ENCODE measurements around the gene ALKBH6.
"Not testable (repeated sequence)": the region's sequence is repeated elsewhere in the genome, so short reads cannot be mapped to it uniquely, and the experiment has no call there.

The ALKBH6 gene

DNA sequence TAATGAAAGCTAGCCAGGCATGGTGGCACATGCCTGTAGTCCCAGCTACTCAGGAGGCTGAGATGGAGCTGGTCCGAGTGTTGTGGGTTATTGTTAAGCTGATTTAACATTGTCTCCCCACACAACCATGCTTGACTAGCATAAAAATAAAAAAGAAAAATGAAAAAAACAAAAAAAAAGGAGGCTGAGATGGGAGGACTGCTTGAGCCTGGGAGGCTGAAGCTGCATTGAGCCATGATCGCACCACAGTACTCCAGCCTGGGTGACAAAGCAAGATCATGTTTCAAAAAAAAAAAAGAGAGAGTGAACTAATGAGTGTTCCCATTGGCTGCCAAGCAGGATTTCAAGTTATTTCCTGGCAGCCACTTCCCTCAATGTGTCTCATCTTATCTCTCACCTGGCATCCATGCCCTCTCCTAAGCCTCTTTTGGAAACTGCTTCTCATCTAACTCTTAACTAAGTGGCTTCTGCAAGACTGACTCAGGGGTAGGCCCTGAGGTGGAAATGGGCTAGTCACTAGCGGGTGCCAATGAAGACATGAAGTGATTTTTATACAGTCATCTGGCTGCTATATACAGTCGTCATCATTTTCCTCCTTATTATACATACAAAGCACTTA lies 35.2 kb upstream of the ALKBH6 start:
- H3K4me1 ChIP-seq (ENCODE audit: control insufficient read depth, insufficient read depth, low read length, poor library complexity, severe bottlenecking), result no peaks in the 10 kb centered on the region
- H3K9me3 ChIP-seq (ENCODE audit: control insufficient read depth, low read length), result no peaks in the 10 kb centered on the region
- H3K27ac ChIP-seq (ENCODE audit: low read depth, low read length, severe bottlenecking), result no peak overlapping the region
- WGBS, 2 experiments (ENCODE audit: insufficient coverage in 2 of 2), result 96 to 100% methylated on average over 1 to 3 of the region's 4 CpGs
- H3K36me3 ChIP-seq (ENCODE audit: control insufficient read depth, insufficient read depth, low read length), result no peaks in the 10 kb centered on the region
- H3K4me3 ChIP-seq (ENCODE audit: extremely low read depth, insufficient read depth, low read length, poor library complexity, severe bottlenecking), result no peak overlapping the region

DNA sequence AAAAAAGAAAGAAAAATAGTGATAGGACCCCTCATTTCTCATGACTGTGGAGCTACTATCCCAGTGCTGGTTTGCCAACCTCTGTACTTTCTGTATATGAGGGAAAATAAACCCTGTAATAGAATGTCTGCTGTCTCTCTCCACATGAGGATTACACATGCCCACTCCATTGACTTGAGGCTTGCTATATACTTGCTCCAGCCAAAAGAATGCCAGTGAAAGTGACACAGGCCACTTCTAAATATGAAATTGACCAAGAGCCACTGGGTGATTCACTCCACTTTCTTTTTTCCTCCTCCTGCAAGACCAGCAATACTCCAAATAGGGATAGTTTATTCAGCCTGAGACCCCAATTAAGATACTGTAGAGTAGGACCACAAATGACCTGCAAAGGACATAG lies 33.8 kb upstream of the ALKBH6 start:
- Histone ChIP-seq H3K9me3 (ENCODE audit: control insufficient read depth, low read length) (no peaks in the 10 kb centered on the region), H3K27ac (ENCODE audit: low read depth, low read length, severe bottlenecking) (no peak overlapping the region), H3K4me3 (ENCODE audit: extremely low read depth, insufficient read depth, low read length, poor library complexity, severe bottlenecking) (no peak overlapping the region), H3K36me3 (ENCODE audit: control insufficient read depth, insufficient read depth, low read length) (no peaks in the 10 kb centered on the region), H3K4me1 (ENCODE audit: control insufficient read depth, insufficient read depth, low read length, poor library complexity, severe bottlenecking) (no peaks in the 10 kb centered on the region)

DNA sequence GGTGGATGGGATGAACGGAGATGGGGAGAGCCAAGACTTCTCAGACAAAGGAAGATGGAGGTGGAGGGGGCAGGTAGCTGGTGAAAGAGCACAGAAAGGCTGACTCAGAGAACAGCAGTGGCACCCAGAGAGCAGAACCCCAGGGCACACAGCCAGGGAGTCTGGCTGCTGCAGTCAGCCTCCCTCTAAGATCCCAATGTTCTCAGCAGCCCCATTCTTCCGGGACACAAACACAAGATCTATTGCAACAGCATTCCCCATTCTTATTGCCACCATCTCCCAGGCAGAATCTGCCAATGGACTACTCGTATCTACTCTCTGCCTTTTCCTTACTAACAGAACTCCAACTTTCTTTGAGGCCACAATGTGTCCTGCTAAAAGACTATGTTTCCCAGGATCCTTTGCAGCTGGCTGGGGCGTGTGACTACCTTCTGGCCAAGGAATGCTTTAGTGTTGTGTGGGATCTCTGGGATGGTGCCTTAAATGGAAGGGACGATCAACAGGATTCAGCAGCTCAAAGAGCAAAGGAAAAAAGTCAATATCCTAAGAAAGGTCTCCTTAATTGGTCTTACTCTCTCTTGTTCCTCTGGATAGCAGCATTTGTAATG lies 32.5 kb upstream of the ALKBH6 start:
- 90 to 93% methylated on average over 4 to 5 of the region's 5 CpGs for WGBS, 2 experiments (ENCODE audit: insufficient coverage in 2 of 2)
- no peaks in the 10 kb centered on the region for H3K36me3 ChIP-seq (ENCODE audit: control insufficient read depth, insufficient read depth, low read length)
- no peak overlapping the region for H3K27ac ChIP-seq (ENCODE audit: low read depth, low read length, severe bottlenecking)
- no peaks in the 10 kb centered on the region for H3K9me3 ChIP-seq (ENCODE audit: control insufficient read depth, low read length)
- H3K4me1 ChIP-seq (ENCODE audit: control insufficient read depth, insufficient read depth, low read length, poor library complexity, severe bottlenecking), result peaks cover 6% of the 10 kb centered on the region
- H3K4me3 ChIP-seq (ENCODE audit: extremely low read depth, insufficient read depth, low read length, poor library complexity, severe bottlenecking), result no peak overlapping the region

DNA sequence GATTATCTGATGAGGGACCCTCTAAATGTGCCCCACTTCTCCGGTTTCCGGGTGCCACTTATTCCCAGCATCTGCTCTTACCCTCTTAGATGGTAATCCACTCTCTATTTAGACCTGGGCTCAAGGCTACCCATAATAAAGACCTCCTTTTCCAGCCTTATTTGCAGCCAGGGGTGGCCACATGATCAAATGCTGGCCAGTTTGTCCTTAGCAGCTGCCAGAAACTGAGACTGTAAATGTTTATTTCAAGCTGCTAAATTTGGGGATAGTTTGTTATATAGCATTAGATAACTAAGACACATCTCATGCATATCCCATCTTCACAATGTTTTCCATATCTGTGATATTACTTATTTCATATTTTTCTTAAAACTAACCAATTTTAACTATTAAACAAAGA lies 29.9 kb upstream of the ALKBH6 start:
- H3K4me3 ChIP-seq (ENCODE audit: extremely low read depth, insufficient read depth, low read length, poor library complexity, severe bottlenecking), result no peak overlapping the region
- H3K9me3 ChIP-seq (ENCODE audit: control insufficient read depth, low read length), result no peaks in the 10 kb centered on the region
- 100% methylated on average over 2 of the region's 2 CpGs; no CpG with 5 or more reads in 1 of the 2 experiments for WGBS, 2 experiments (ENCODE audit: insufficient coverage in 2 of 2)
- H3K27ac ChIP-seq (ENCODE audit: low read depth, low read length, severe bottlenecking), result no peak overlapping the region
- peaks cover 12% of the 10 kb centered on the region for H3K4me1 ChIP-seq (ENCODE audit: control insufficient read depth, insufficient read depth, low read length, poor library complexity, severe bottlenecking)
- peaks cover 4% of the 10 kb centered on the region for H3K36me3 ChIP-seq (ENCODE audit: control insufficient read depth, insufficient read depth, low read length)

DNA sequence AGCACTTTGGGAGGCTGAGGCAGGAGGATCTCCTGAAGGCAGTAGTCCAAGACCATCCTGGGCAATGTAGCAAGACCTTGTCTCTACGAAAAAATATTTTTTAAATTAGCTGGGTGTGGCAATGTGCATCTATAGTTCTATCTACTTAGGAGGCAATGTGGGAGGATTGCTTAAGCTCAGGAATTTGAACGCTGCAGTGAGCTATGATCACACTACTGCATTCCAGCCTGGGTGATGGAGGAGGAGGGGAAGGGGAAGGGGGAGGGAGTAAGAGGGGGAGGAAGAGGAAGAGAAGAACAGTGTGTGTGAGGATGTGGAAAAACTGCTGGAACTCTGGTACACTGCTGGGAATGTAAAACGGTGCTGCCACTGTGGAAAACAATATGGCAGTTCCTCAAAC lies 27.8 kb upstream of the ALKBH6 start:
- no peak overlapping the region for H3K4me3 ChIP-seq (ENCODE audit: extremely low read depth, insufficient read depth, low read length, poor library complexity, severe bottlenecking)
- H3K9me3 ChIP-seq (ENCODE audit: control insufficient read depth, low read length), result no peaks in the 10 kb centered on the region
- H3K36me3 ChIP-seq (ENCODE audit: control insufficient read depth, insufficient read depth, low read length), result peaks cover 4% of the 10 kb centered on the region
- peaks cover 12% of the 10 kb centered on the region for H3K4me1 ChIP-seq (ENCODE audit: control insufficient read depth, insufficient read depth, low read length, poor library complexity, severe bottlenecking)
- H3K27ac ChIP-seq (ENCODE audit: low read depth, low read length, severe bottlenecking), result peak overlapping the region; percentile 78
- WGBS, 2 experiments (ENCODE audit: insufficient coverage in 2 of 2), result 9 to 80% methylated on average over 1 of the region's 3 CpGs

DNA sequence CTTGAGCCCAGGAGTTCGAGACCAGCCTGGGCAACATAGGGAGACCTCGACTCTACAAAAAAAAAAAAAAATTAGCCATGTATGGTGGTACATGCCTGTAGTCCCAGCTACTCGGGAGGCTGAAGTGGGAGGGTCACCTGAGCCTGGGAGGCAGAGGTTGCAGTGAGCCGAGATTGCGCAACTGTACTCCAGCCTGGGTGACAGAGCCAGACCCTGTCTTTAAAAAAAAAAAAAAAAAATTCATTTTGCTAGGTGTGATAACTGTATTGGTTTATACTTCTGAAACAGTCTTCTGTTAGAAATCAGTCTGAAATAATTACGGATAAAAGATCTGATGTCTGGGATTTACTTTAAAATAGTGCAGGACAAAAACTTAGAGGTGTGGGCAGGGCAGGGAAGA lies 27.1 kb upstream of the ALKBH6 start:
- Histone ChIP-seq H3K4me1 (ENCODE audit: control insufficient read depth, insufficient read depth, low read length, poor library complexity, severe bottlenecking) (peaks cover 12% of the 10 kb centered on the region), H3K27ac (ENCODE audit: low read depth, low read length, severe bottlenecking) (peak overlapping the region; percentile 78)
- not testable (repeated sequence) for H3K4me3 ChIP-seq (ENCODE audit: extremely low read depth, insufficient read depth, low read length, poor library complexity, severe bottlenecking); H3K9me3 ChIP-seq (ENCODE audit: control insufficient read depth, low read length); H3K36me3 ChIP-seq (ENCODE audit: control insufficient read depth, insufficient read depth, low read length)
- 91 to 93% methylated on average over 2 to 4 of the region's 6 CpGs for WGBS, 2 experiments (ENCODE audit: insufficient coverage in 2 of 2)

DNA sequence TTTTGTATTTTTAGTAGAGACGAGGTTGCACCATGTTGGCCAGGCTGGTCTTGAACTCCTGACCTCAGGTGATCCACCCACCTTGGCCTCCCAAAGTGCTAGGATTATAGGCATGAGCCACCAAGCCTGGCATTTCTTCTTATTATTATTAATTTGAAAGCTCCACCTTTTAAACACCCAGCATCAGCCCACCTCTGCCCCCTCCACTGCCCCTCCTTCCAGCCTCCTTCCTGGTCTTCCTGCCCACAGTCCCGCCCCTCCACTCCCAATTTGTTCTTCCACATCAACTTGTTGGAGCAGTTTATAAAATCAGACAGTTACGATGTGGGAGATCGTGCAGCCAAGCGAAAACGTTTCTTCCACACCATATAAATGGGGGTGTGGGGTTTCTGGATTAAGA lies 26.5 kb upstream of the ALKBH6 start:
- Histone ChIP-seq H3K4me1 (ENCODE audit: control insufficient read depth, insufficient read depth, low read length, poor library complexity, severe bottlenecking) (peaks cover 12% of the 10 kb centered on the region), H3K27ac (ENCODE audit: low read depth, low read length, severe bottlenecking) (no peak overlapping the region), H3K36me3 (ENCODE audit: control insufficient read depth, insufficient read depth, low read length) (peaks cover 4% of the 10 kb centered on the region), H3K4me3 (ENCODE audit: extremely low read depth, insufficient read depth, low read length, poor library complexity, severe bottlenecking) (no peak overlapping the region), H3K9me3 (ENCODE audit: control insufficient read depth, low read length) (no peaks in the 10 kb centered on the region)
- 86 to 100% methylated on average over 2 of the region's 6 CpGs for WGBS, 2 experiments (ENCODE audit: insufficient coverage in 2 of 2)

DNA sequence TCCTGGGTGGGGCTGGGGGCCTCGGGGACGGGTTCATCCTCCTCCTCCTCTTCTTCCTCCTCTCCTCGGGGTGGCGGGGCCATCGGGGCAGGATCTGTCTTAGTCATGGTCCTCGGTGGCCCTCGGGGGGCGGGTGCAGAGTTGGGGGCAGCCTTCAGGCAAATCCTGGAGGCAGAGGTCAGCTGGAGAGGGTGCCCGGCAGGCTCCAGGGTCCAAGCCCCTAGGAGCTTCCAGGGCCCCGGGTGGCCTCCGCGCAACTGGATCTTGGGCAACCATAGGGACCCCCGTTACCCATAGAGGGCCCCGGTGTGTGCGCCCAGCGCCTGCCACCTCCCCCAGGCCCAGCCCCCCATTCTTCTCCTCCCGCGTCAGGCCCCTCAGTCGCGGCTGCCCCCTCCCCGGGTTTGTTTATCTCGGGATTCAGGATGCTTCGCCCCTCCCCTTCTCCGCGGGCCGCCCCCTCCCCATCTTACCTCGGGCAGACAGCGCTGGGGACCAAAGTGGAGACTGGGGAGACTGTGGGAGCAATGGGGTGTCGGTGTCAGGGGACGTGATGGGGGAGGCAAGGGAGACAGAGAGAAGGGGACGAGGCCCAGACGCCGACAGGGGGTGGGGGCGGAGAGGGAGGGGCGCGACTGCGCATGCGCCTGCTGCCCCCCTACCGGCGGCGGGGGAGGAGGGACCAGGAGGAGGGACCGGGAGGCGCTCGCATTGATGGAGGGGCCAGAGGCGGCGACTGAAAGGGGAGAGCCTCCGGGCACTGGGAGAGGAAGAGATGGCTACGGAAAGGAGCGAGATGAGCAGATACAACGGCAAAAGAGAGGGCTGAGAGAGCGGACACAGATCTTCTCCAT lies 18.5 kb upstream of the ALKBH6 start, which contains the start of gene CLIP3:
Gene CLIP3, minus strand, starts transcription at position 623 of the 854 bp plus-strand sequence. Its CDS starts 516 bp downstream, at position 107.
- no peaks in the 10 kb centered on the region for H3K9me3 ChIP-seq (ENCODE audit: control insufficient read depth, low read length)
- 4 to 5% methylated on average over 10 to 31 of the region's 51 CpGs for WGBS, 2 experiments (ENCODE audit: insufficient coverage in 2 of 2)
- no peak within 1 kb of the TSS for H3K27ac ChIP-seq (ENCODE audit: low read depth, low read length, severe bottlenecking)
- peaks cover 17% of the 10 kb centered on the region for H3K36me3 ChIP-seq (ENCODE audit: control insufficient read depth, insufficient read depth, low read length)
- peaks cover 4% of the 10 kb centered on the region for H3K4me1 ChIP-seq (ENCODE audit: control insufficient read depth, insufficient read depth, low read length, poor library complexity, severe bottlenecking)
- peak within 1 kb of the TSS; percentile 90 for H3K4me3 ChIP-seq (ENCODE audit: extremely low read depth, insufficient read depth, low read length, poor library complexity, severe bottlenecking)

DNA sequence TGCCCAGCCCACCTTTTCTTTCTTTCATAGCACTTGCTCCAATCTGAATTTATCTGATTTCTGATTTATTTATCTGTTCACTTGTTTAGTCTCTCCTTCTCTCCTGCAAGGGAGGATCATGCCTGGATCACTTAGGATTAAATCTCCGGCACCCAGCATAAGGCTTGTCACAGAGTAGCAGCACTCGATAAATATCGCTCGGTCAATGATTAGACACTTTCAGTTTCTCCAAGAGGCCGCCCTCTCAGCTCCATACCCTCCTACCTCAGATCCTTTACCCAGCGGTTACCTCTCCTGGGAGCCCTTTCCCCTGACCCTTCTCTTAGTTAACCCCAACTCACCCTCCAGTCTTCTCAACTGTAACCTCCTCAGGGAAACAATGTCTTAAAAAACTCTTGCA lies 17.3 kb upstream of the ALKBH6 start:
- 95 to 99% methylated on average over 6 of the region's 6 CpGs for whole genome bisulfite sequencing, 2 experiments (ENCODE audit: insufficient coverage in 2 of 2)
- Histone ChIP-seq H3K4me1 (ENCODE audit: control insufficient read depth, insufficient read depth, low read length, poor library complexity, severe bottlenecking) (peaks cover 4% of the 10 kb centered on the region), H3K36me3 (ENCODE audit: control insufficient read depth, insufficient read depth, low read length) (peaks cover 28% of the 10 kb centered on the region), H3K9me3 (ENCODE audit: control insufficient read depth, low read length) (no peaks in the 10 kb centered on the region), H3K27ac (ENCODE audit: low read depth, low read length, severe bottlenecking) (no peak overlapping the region), H3K4me3 (ENCODE audit: extremely low read depth, insufficient read depth, low read length, poor library complexity, severe bottlenecking) (no peak overlapping the region)

DNA sequence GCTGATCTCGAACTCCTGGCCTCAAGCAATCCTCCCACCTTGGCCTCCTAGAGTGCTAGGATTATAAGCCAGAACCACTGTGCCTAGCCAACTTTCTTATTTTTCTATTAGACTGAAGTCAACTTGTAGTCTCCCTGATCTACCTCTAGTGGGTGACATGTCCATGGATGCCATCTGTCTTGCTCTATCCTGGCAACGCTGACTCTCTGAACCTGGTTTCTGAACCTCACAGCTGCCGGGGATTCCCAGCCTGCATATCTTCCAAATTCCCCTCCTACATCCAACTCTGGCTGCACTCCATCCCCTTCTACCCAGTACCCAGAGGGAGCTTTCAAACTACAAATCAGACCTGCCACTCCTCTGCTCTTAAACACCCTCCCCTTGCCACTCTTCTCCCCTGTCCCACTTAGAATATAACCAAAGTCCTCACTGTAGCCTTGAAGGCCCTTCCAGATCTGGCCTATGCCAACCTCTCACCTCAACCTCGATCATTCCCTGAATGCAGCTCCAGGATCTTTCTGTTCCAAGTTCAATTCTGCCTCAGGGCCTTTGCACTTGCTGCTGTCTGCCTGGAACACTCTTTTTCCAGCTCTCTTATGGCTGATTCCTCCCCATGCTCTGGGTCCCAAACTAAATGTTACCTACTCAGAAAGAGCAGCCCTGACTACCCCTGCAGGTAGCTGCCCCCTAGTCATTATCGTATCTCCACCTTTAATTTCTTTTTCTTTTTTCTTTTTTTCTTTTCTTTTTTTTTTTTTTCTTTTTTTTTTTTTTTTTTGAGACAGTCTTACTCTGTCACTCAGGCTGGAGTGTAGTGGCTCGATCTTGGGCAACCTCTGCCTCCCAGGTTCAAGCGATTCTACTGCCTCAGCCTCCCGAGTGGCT lies 16.5 kb upstream of the ALKBH6 start:
- H3K36me3 ChIP-seq (ENCODE audit: control insufficient read depth, insufficient read depth, low read length), result peaks cover 28% of the 10 kb centered on the region
- no peak overlapping the region for H3K27ac ChIP-seq (ENCODE audit: low read depth, low read length, severe bottlenecking)
- 91 to 92% methylated on average over 4 to 5 of the region's 8 CpGs for WGBS, 2 experiments (ENCODE audit: insufficient coverage in 2 of 2)
- no peak overlapping the region for H3K4me3 ChIP-seq (ENCODE audit: extremely low read depth, insufficient read depth, low read length, poor library complexity, severe bottlenecking)
- H3K4me1 ChIP-seq (ENCODE audit: control insufficient read depth, insufficient read depth, low read length, poor library complexity, severe bottlenecking), result peaks cover 4% of the 10 kb centered on the region
- no peaks in the 10 kb centered on the region for H3K9me3 ChIP-seq (ENCODE audit: control insufficient read depth, low read length)
